NB4 (cell line): ENCODE results near the gene AP1B1.

Experiments used
- DNase-seq: peaks from one replicate; pipeline ENCODE4 v3.0.0; 2010; ENCODE audit warnings: low read depth
- H3K4me3 ChIP-seq: one replicate; pipeline ENCODE4 v1.5.1; 2011; ENCODE audit warnings: mild to moderate bottlenecking, low read depth, low read length, moderate library complexity
- MAX ChIP-seq: IDR thresholded peaks from 2 replicates; pipeline ENCODE4 v1.6.1; 2011; ENCODE audit warnings: low read depth, low read length
- MYC ChIP-seq: IDR thresholded peaks from 2 replicates; pipeline ENCODE4 v1.6.1; 2011; ENCODE audit warnings: low read depth, low read length
- POLR2A ChIP-seq: IDR thresholded peaks from 2 replicates; pipeline ENCODE4 v1.6.1; 2011; ENCODE audit warnings: mild to moderate bottlenecking; ENCODE audit not compliant: insufficient read length; ENCODE audit errors: extremely low read depth
- TF ChIP-seq, protein P1 (sequence below): IDR thresholded peaks from one replicate; pipeline ENCODE4 v1.5.1; 2012; ENCODE audit warnings: low read depth, low read length

Gene AP1B1

GRCh38 chr22:29310065-29310862 is 78.1 kb downstream of the AP1B1 start:
- no peak for DNase-seq

DNA sequence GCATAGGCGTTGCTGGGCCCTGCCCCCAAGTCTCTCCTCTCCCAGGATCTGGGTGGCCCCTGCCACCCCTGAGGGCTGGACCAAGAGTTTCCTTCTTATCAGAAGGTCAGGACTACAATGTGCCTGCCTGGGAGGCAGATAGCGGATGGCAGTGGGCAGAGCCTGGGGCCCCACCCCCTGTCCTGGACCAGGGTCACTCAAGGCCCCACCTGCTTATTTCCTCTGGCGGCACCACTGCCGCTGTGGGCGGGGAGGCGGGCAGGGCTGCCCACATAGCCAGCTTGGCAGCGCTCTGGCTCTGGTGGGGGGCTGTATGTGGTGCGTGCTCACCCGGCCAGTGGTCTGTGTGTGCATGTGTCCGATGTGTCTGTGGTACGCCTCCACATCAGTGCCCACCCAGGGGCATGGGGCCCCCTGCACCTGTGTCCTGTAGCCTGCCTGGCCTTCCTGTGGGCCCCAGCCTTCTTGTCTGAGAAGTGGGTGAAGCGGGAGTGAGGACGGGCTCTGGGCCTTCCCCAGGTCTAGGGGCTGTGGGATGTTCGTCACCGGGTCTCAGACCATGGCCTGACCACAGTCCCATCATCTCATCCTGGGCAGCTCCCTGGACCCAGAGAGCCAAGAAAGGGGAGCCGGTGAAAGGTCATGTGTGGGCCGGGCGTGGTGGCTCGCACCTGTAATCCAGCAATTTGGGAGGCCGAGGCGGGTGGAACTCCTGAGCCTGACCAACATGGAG is 78.9 kb downstream of the AP1B1 start:
- TF ChIP-seq MAX (no peak), MYC (no peak), POLR2A (no peak)
- TF ChIP-seq, protein P1, sequence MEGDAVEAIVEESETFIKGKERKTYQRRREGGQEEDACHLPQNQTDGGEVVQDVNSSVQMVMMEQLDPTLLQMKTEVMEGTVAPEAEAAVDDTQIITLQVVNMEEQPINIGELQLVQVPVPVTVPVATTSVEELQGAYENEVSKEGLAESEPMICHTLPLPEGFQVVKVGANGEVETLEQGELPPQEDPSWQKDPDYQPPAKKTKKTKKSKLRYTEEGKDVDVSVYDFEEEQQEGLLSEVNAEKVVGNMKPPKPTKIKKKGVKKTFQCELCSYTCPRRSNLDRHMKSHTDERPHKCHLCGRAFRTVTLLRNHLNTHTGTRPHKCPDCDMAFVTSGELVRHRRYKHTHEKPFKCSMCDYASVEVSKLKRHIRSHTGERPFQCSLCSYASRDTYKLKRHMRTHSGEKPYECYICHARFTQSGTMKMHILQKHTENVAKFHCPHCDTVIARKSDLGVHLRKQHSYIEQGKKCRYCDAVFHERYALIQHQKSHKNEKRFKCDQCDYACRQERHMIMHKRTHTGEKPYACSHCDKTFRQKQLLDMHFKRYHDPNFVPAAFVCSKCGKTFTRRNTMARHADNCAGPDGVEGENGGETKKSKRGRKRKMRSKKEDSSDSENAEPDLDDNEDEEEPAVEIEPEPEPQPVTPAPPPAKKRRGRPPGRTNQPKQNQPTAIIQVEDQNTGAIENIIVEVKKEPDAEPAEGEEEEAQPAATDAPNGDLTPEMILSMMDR = no peak
- DNase-seq = peak; percentile 33
- peak overlapping the region; percentile 36 for H3K4me3 ChIP-seq

More at GRCh38 chr22:29310065-29310862, 78.1 kb downstream of the AP1B1 start:
- TF ChIP-seq MYC (no peak), POLR2A (no peak), MAX (no peak)
- TF ChIP-seq, protein P1 = no peak
- H3K4me3 ChIP-seq = no peak overlapping the region

GRCh38 chr22:29308791-29309262 is 79.5 kb downstream of the AP1B1 start:
- H3K4me3 ChIP-seq = peak overlapping the region; percentile 36
- TF ChIP-seq MYC (no peak), POLR2A (no peak)
- TF ChIP-seq, protein P1 = no peak
- DNase-seq = peak; percentile 88

GRCh38 chr22:29308148-29308790 is 80.1 kb downstream of the AP1B1 start:
- TF ChIP-seq MYC = no peak
- no peak for TF ChIP-seq POLR2A
- TF ChIP-seq MAX = no peak
- TF ChIP-seq, protein P1 = no peak
- no peak for DNase-seq
- no peak overlapping the region for H3K4me3 ChIP-seq

GRCh38 chr22:29307596-29308147 is 80.7 kb downstream of the AP1B1 start:
- peak overlapping the region; percentile 48 for H3K4me3 ChIP-seq
- TF ChIP-seq POLR2A = no peak
- TF ChIP-seq MYC = no peak
- TF ChIP-seq, protein P1 = no peak
- DNase-seq = peak; percentile 31
